Epithelial cell of esophagus (primary cell): ENCODE data around the gene FRMD5.

Experiments
- DNase-seq: peaks from one replicate; pipeline ENCODE4 v3.0.0; 2010; ENCODE audit warnings: low read depth
- H3K4me3 ChIP-seq: 2 replicates; pipeline ENCODE4 v1.5.1; 2011; ENCODE audit warnings: mild to moderate bottlenecking, low read length, control low read depth
- CTCF ChIP-seq: IDR thresholded peaks from 2 replicates; pipeline ENCODE4 v1.5.1; 2011; ENCODE audit warnings: low read depth, mild to moderate bottlenecking, low read length, control low read depth, inconsistent platforms; ENCODE audit not compliant: insufficient read depth; ENCODE audit errors: missing control alignments

Gene FRMD5

GRCh38 chr15:44069489-44069888 is 125.6 kb downstream of the FRMD5 start:
- no peak for DNase-seq
- TF ChIP-seq CTCF, result no peak
- no peak overlapping the region for H3K4me3 ChIP-seq

- no peak for TF ChIP-seq CTCF
- H3K4me3 ChIP-seq, result no peak overlapping the region
- no peak for DNase-seq
These were observed 126.7 kb downstream of the FRMD5 start for GRCh38 chr15:44068347-44068746.

- TF ChIP-seq CTCF, result peak; percentile 86
- peak; percentile 84 for DNase-seq
These were observed 128.8 kb downstream of the FRMD5 start for GRCh38 chr15:44066211-44066827.

GRCh38 chr15:44064706-44065105 is 130.4 kb downstream of the FRMD5 start:
- no peak overlapping the region for H3K4me3 ChIP-seq
- no peak for DNase-seq
- TF ChIP-seq CTCF, result no peak

More at GRCh38 chr15:44066211-44066827, 128.8 kb downstream of the FRMD5 start:
- no peak overlapping the region for H3K4me3 ChIP-seq

- no peak for TF ChIP-seq CTCF
- no peak for DNase-seq
- H3K4me3 ChIP-seq, result no peak overlapping the region
These were observed 136.9 kb downstream of the FRMD5 start for GRCh38 chr15:44058126-44058525.

GRCh38 chr15:44045661-44046060 is 149.4 kb downstream of the FRMD5 start:
- TF ChIP-seq CTCF, result no peak
- no peak overlapping the region for H3K4me3 ChIP-seq
- no peak for DNase-seq

- no peak for DNase-seq
- TF ChIP-seq CTCF, result no peak
- H3K4me3 ChIP-seq, result no peak overlapping the region
These were observed 149.9 kb downstream of the FRMD5 start for GRCh38 chr15:44045217-44045616.
